Panc1 (cell line): Measurements from ENCODE around the gene ST8SIA5. TPM values are rescaled to one million over a fixed set of nuclear protein-coding genes. Genes with fewer than 3 reads are reported as not detected.

ENCODE experiments used
- ATAC-seq: fragments of 200-7000 bp; cut with Tn5 transposase; 2 replicates; pipeline ENCODE4 v1.9.1; 2020; ENCODE audit warnings: mild to moderate bottlenecking, moderate library complexity
- BruUV-seq: library from RNA; stranded (reverse); fragments of 400-500 nt; replicated peaks from 2 replicates; lab custom pipeline; 2021; lab: Mats Ljungman, UMichigan
- CTCF ChIA-PET: fragments of 300-600 bp; sonication (Branson Sonifier 250); formaldehyde crosslinking; loops from one replicate; lab custom pipeline; 2022; ENCODE audit warnings: antibody characterized with exemption; lab: Charles Lee
- POLR2A ChIA-PET: fragments of 300-600 bp; sonication (Branson Sonifier 250); formaldehyde crosslinking; loops from one replicate; lab custom pipeline; 2022; ENCODE audit warnings: antibody characterized with exemption; lab: Charles Lee
- DNase-seq: peaks from one replicate; pipeline ENCODE4 v3.0.0-alpha.2; 2010; ENCODE audit warnings: low read depth, low spot score
- H3K27ac ChIP-seq: 2 replicates; pipeline ENCODE4 v1.5.1; 2011; ENCODE audit warnings: mild to moderate bottlenecking, low read length, inconsistent platforms
- H3K27me3 ChIP-seq: fragments of 200-500 bp; sonication (Bioruptor generic); 2 replicates; pipeline ENCODE4 v1.6.0; 2014; ENCODE audit warnings: low read length, inconsistent platforms; ENCODE audit not compliant: control insufficient read depth, insufficient read depth
- H3K36me3 ChIP-seq: fragments of 200-500 bp; sonication (Bioruptor generic); 2 replicates; pipeline ENCODE4 v1.5.1; 2014; ENCODE audit warnings: inconsistent platforms, mild to moderate bottlenecking, low read length, moderate library complexity; ENCODE audit not compliant: control insufficient read depth, insufficient read depth
- H3K4me1 ChIP-seq: 2 replicates; pipeline ENCODE4 v1.5.1; 2011; ENCODE audit warnings: inconsistent platforms, mild to moderate bottlenecking, low read length, moderate library complexity; ENCODE audit not compliant: control insufficient read depth, insufficient read depth
- H3K4me3 ChIP-seq, 2 experiments: 2 replicates each; pipeline ENCODE4 v1.5.1; 2011 to 2012; ENCODE audit warnings: low read depth in 2 of 2, low read length in 2 of 2, mild to moderate bottlenecking in 2 of 2, inconsistent platforms in 1 of 2, moderate library complexity in 1 of 2
- H3K9me3 ChIP-seq: fragments of 200-500 bp; sonication (Bioruptor generic); 2 replicates; pipeline ENCODE4 v1.5.1; 2014; ENCODE audit warnings: low read depth, mild to moderate bottlenecking, inconsistent platforms, low read length, moderate library complexity; ENCODE audit not compliant: control insufficient read depth, insufficient read depth
- POLR2AphosphoS5 ChIP-seq: IDR thresholded peaks from 2 replicates; pipeline ENCODE4 v1.6.1; 2012; ENCODE audit warnings: mild to moderate bottlenecking, low read depth, low read length, moderate library complexity
- REST ChIP-seq, 2 experiments: IDR thresholded peaks; 2 replicates each; pipeline ENCODE4 v1.6.1; 2011 to 2012; ENCODE audit warnings: low read depth in 2 of 2, control low read depth in 1 of 2, low read length in 1 of 2, mild to moderate bottlenecking in 1 of 2, moderate library complexity in 1 of 2; ENCODE audit not compliant: insufficient read depth in 1 of 2
- SIN3A ChIP-seq: IDR thresholded peaks from 2 replicates; pipeline ENCODE4 v1.6.1; 2012; ENCODE audit warnings: low read depth, mild to moderate bottlenecking, low read length, moderate library complexity, borderline replicate concordance; ENCODE audit not compliant: insufficient read depth
- TCF7L2 ChIP-seq: IDR thresholded peaks from 2 replicates; pipeline ENCODE4 v1.6.1; 2011; ENCODE audit warnings: mild to moderate bottlenecking, low read depth, low read length, inconsistent platforms
- in situ Hi-C: cut with HindIII; loops from 2 replicates; pipeline ENCODE4 v1.10.0; 2016; ENCODE audit warnings: low sequenced_read_pairs, low pct_unique_long_range_greater_than_20kb
- intact Hi-C: fragments of 100-400 bp; cut with micrococcal nuclease; formaldehyde crosslinking; loops from one replicate; pipeline ENCODE4 v1.10.0; 2022; ENCODE audit not compliant: unreplicated experiment
- total RNA-seq: library from RNA; stranded (reverse); gene quantifications from one replicate; pipeline ENCODE4 v1.2.1, GENCODE V29; 2021; ENCODE audit not compliant: unreplicated experiment
- TF ChIP-seq, protein P1 (sequence below): fragments of 450-650 bp; IDR thresholded peaks from 2 replicates; pipeline ENCODE4 v1.5.1; 2017; ENCODE audit warnings: mild to moderate bottlenecking

ST8SIA5 gene
- total RNA-seq, 1 experiment from 2014 or later = 0.15 TPM

DNA sequence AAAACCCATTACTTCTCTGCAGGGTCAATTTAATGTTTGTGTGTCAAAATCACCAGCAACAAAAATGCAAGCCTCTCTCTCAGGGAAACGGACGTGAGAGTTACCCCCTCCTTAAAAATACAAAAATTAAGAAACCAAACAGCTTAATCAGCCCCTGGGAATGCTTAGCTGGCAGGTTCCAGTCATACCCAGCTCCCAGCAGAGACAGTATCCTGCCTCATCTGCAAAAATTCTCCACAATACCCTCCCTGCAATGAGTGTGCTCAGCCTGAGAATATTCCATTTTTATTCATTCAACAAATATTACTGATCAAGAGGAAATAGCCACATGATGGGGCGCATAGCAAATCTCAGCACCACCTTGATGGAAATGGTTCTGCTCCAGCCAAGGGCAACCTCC is 36.3 kb downstream of the ST8SIA5 start:
- intact Hi-C loops = no loop called here

GRCh38 chr18:46720092-46720491 is 36.8 kb downstream of the ST8SIA5 start:
- H3K9me3 ChIP-seq = no peaks in the 10 kb centered on the region
- ATAC-seq (no peak), DNase-seq (no peak)
- no peak overlapping the region for H3K27ac ChIP-seq
- no peaks in the 10 kb centered on the region for H3K36me3 ChIP-seq
- BruUV-seq = no TSS peak
- no peaks in the 10 kb centered on the region for H3K27me3 ChIP-seq
- H3K4me1 ChIP-seq = no peaks in the 10 kb centered on the region; the same call in 1 of the 2 replicates
- TF ChIP-seq, protein P1, sequence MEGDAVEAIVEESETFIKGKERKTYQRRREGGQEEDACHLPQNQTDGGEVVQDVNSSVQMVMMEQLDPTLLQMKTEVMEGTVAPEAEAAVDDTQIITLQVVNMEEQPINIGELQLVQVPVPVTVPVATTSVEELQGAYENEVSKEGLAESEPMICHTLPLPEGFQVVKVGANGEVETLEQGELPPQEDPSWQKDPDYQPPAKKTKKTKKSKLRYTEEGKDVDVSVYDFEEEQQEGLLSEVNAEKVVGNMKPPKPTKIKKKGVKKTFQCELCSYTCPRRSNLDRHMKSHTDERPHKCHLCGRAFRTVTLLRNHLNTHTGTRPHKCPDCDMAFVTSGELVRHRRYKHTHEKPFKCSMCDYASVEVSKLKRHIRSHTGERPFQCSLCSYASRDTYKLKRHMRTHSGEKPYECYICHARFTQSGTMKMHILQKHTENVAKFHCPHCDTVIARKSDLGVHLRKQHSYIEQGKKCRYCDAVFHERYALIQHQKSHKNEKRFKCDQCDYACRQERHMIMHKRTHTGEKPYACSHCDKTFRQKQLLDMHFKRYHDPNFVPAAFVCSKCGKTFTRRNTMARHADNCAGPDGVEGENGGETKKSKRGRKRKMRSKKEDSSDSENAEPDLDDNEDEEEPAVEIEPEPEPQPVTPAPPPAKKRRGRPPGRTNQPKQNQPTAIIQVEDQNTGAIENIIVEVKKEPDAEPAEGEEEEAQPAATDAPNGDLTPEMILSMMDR = no peak
- TF ChIP-seq POLR2AphosphoS5 (no peak), SIN3A (no peak), REST (IDR thresholded peaks at IDR 0.05; ENCODE audit: insufficient read depth in 1 of 2, low read depth in 2 of 2, low read length in 1 of 2) (no peak), TCF7L2 (no peak)
- H3K4me3 ChIP-seq = no peak overlapping the region
- in situ Hi-C loops (no loop called here), intact Hi-C loops (no loop called here)
- ChIA-PET CTCF (no interaction called here), POLR2A (no interaction called here)

More for the DNA sequence above, 36.3 kb downstream of the ST8SIA5 start:
- DNase-seq = no peak
- no peak overlapping the region for H3K4me3 ChIP-seq
- ChIA-PET POLR2A (no interaction called here), CTCF (no interaction called here)
- in situ Hi-C loops = no loop called here
- TF ChIP-seq, protein P1 = no peak
- TF ChIP-seq REST (IDR thresholded peaks at IDR 0.05; ENCODE audit: insufficient read depth in 1 of 2, low read depth in 2 of 2, low read length in 1 of 2) (no peak), TCF7L2 (no peak), SIN3A (no peak), POLR2AphosphoS5 (no peak)
- H3K27me3 ChIP-seq = no peaks in the 10 kb centered on the region
- H3K36me3 ChIP-seq = no peaks in the 10 kb centered on the region
- BruUV-seq = no TSS peak
- no peaks in the 10 kb centered on the region for H3K9me3 ChIP-seq
- H3K4me1 ChIP-seq = no peaks in the 10 kb centered on the region; the same call in 1 of the 2 replicates
- ATAC-seq = no peak
- no peak overlapping the region for H3K27ac ChIP-seq
